Measurements from ENCODE around the gene HCRTR1. TPM values are rescaled to one million over a fixed set of nuclear protein-coding genes. Genes with fewer than 3 reads are reported as not detected.

The HCRTR1 gene
- total RNA-seq, 3 donors from 2014 or later = not detected

DNA sequence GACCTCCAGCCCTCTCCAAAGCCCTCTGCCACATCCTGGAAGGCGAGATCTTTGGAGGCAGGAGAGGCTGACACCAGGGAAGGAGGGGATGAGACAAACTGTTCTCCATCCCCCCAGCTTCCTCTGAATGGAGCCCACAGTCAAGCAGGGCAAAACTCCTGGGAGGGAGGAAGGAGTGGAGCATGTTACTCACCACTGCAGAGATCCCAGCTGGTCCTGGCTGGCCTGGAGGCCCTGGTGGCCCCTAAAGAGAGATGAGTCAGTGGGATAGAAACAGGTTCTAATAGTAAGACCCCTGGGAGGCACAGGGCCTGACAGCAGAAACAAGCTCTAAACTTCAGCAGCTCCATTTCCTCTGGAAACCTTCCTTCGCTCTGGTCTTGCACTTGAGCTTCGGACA, 41.2 kb downstream of the HCRTR1 start:
- Histone ChIP-seq H3K4me3 (no peak overlapping the region), H3K36me3 (ENCODE audit: low read depth) (no peaks in the 10 kb centered on the region), H3K9me3 (no peaks in the 10 kb centered on the region), H3K4me1 (ENCODE audit: low read depth) (no peaks in the 10 kb centered on the region)
- no peak for DNase-seq
- ATAC-seq = no peak
- intact Hi-C loops (cut with DNase I, micrococcal nuclease) = no loop called here
- TF ChIP-seq, protein P1, sequence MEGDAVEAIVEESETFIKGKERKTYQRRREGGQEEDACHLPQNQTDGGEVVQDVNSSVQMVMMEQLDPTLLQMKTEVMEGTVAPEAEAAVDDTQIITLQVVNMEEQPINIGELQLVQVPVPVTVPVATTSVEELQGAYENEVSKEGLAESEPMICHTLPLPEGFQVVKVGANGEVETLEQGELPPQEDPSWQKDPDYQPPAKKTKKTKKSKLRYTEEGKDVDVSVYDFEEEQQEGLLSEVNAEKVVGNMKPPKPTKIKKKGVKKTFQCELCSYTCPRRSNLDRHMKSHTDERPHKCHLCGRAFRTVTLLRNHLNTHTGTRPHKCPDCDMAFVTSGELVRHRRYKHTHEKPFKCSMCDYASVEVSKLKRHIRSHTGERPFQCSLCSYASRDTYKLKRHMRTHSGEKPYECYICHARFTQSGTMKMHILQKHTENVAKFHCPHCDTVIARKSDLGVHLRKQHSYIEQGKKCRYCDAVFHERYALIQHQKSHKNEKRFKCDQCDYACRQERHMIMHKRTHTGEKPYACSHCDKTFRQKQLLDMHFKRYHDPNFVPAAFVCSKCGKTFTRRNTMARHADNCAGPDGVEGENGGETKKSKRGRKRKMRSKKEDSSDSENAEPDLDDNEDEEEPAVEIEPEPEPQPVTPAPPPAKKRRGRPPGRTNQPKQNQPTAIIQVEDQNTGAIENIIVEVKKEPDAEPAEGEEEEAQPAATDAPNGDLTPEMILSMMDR (IDR thresholded peaks at IDR 0.05) = no peak

DNA sequence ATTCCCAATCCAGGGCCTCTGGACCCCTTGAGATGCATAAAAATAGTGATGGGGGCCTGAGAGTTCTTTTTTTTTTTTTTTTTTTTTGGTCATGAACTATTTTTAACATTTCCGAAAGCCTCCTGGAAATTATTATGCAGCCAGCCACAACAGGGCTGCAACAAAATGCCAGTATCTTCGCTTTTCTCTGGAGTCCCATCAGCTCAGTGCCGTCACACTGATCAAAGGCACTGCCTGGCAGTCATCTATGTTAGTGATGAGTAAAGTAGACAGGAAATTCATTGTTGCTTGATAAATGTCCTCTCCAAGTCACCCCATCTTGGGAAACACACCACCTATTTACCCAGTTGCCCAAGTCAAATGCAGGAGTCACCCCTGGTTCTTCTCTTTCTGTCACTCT, 42.4 kb downstream of the HCRTR1 start:
- H3K4me1 ChIP-seq (ENCODE audit: low read depth) = no peaks in the 10 kb centered on the region
- TF ChIP-seq, protein P1 (IDR thresholded peaks at IDR 0.05) = no peak
- no peak for DNase-seq
- H3K36me3 ChIP-seq (ENCODE audit: low read depth) = no peaks in the 10 kb centered on the region
- H3K4me3 ChIP-seq = no peak overlapping the region
- H3K9me3 ChIP-seq = no peaks in the 10 kb centered on the region
- intact Hi-C loops (cut with DNase I, micrococcal nuclease) = loop anchor here in 1 of 2 donors (5.0 kb wide), 1 partner anchor 127 kb away; no protein-coding TSS in a partner anchor
- no peak for ATAC-seq

DNA sequence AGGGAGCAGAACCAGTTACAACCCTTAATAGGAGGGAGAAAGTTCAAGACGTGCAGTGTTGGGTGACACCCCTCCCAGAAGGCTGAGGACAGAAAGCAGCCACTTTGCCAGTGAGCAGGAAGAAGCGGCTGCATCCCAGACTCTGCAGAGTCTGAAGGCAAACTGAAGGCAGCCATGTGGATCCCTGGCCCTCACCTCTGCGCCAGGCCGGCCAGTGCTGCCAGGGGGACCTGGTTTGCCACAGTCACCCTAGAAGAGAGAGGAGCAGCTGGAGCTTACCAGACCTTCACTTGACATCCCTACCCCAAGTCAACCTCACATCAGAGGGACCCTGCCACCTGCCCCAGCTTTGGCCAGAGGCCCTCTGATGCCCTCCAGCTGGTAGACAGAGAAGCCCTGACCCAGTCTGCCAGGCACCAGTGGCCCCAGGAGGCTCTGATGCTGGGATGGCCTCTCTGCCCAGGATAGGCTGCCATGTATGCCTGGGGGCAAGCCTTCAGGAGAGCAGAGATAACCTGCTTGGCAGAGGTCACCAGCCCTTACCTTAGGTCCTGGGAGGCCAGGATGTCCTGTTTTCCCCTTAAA, 43.5 kb downstream of the HCRTR1 start:
- intact Hi-C loops (cut with DNase I, micrococcal nuclease) = loop anchor here in 1 of 2 donors (5.0 kb wide), 1 partner anchor 126 kb away; no protein-coding TSS in a partner anchor
- Histone ChIP-seq H3K4me1 (ENCODE audit: low read depth) (peaks cover 4% of the 10 kb centered on the region), H3K9me3 (no peaks in the 10 kb centered on the region), H3K4me3 (no peak overlapping the region), H3K36me3 (ENCODE audit: low read depth) (no peaks in the 10 kb centered on the region)
- ATAC-seq (no peak), DNase-seq (no peak)
- TF ChIP-seq, protein P1 (IDR thresholded peaks at IDR 0.05) = no peak

DNA sequence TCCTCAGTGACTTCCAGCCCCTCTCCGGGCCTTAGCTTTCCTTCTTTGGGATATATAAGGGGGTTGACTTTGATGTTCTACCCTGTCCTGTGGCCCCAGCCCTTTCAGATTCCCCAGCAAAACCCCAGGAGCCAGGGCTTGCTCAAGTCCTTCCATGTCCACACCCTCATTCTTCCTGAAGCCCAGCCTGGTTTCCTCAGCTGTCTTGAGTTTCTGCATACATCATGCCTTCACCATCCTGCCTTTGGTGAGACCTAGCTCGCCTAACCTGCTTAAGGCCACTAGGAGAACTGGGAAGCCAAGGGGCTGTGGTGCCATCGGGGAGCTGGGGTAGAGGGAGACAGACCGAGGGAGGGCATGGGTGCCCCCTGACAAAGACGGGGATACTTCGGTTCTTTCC, 44.4 kb downstream of the HCRTR1 start:
- Histone ChIP-seq H3K36me3 (ENCODE audit: low read depth) (no peaks in the 10 kb centered on the region), H3K4me3 (no peak overlapping the region), H3K4me1 (ENCODE audit: low read depth) (peaks cover 13% of the 10 kb centered on the region), H3K9me3 (no peaks in the 10 kb centered on the region)
- DNase-seq (no peak), ATAC-seq (no peak)
- intact Hi-C loops (cut with DNase I, micrococcal nuclease) = loop anchor here in 1 of 2 donors (5.0 kb wide), 1 partner anchor 125 kb away; no protein-coding TSS in a partner anchor
- TF ChIP-seq, protein P1 (IDR thresholded peaks at IDR 0.05) = no peak

DNA sequence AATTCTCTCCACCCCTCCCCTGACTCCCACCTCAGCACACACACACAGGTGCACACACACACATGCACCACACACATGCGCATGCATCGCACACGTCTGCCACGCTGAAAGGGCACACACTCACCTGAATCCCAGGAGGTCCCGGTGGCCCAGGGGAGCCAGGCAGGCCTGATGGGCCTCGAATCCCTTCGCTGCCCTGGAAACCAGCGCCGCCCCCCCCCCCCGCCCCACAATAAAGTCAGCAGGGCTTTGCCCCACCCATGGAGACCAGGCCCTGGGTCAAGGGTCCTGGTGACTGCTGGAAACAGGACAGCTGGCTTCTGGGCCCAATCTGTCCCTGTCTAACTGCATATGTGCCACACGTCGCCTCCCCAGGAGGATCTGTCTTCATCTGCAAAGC, 45.0 kb downstream of the HCRTR1 start:
- Histone ChIP-seq H3K9me3 (no peaks in the 10 kb centered on the region), H3K36me3 (ENCODE audit: low read depth) (no peaks in the 10 kb centered on the region), H3K4me1 (ENCODE audit: low read depth) (peaks cover 18% of the 10 kb centered on the region), H3K4me3 (no peak overlapping the region)
- DNase-seq = no peak
- intact Hi-C loops (cut with DNase I, micrococcal nuclease) = loop anchor here in 1 of 2 donors (5.0 kb wide), 1 partner anchor 125 kb away; no protein-coding TSS in a partner anchor
- ATAC-seq = no peak
- TF ChIP-seq, protein P1 (IDR thresholded peaks at IDR 0.05) = no peak
